Activated T-helper 1 cell treated with Interleukin-2 at 50 U/mL for 16 hours (primary cell): ENCODE results near the gene TGM1.
"Not testable (repeated sequence)": the region's sequence is repeated elsewhere in the genome, so short reads cannot be mapped to it uniquely, and the experiment has no call there.

Experiments used
- DNase-seq: peaks from one replicate; pipeline ENCODE4 v3.0.0-alpha.2; 2020; ENCODE audit warnings: low read depth

TGM1 gene

GRCh38 chr14:24233538-24233866 lies 29.5 kb downstream of the TGM1 start:
- DNase-seq: no peak

DNA sequence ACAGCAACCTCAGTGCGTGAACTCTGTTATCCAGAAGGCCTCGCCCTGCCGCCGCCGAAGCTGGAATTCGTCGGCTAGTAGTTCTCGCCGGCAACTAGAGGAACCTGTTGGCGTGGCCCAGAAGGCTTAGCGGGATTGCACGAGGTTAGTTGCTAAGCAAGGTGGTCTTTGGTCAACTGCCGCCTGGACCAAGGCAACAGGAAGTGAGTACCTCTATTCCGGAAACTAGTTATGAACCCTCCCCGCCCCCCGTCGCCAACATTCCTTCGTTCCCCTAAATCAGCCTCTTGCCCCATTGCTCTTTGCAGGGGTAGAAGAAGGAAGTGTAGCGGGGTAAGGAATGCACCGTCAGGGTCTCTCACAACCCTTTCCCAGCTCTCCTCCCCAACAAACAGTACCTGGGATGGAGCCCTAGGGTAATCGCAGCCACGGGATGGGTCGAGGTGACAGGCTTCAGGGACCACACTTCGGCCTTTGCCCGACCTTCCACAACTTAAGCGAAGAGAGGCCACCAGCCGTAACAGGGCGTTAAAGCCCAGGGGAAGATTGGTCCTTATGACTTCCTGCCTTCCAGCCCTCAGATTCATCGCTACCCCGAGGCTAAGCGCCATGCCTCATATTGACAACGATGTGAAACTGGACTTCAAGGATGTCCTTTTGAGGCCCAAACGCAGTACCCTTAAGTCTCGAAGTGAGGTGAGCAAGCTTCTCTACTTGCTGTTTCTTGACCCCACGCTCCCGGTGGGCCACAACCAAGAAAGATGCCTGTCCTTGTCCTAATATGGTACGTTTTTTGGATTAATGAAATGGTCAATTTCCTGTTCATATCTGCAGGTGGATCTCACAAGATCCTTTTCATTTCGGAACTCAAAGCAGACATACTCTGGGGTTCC lies 30.1 kb downstream of the TGM1 start, which contains the start of gene GMPR2:
Gene GMPR2, plus strand, starts transcription at position 285 of the 893 bp plus-strand sequence. Its CDS starts 325 bp downstream, at position 610.
- no peak for DNase-seq

DNA sequence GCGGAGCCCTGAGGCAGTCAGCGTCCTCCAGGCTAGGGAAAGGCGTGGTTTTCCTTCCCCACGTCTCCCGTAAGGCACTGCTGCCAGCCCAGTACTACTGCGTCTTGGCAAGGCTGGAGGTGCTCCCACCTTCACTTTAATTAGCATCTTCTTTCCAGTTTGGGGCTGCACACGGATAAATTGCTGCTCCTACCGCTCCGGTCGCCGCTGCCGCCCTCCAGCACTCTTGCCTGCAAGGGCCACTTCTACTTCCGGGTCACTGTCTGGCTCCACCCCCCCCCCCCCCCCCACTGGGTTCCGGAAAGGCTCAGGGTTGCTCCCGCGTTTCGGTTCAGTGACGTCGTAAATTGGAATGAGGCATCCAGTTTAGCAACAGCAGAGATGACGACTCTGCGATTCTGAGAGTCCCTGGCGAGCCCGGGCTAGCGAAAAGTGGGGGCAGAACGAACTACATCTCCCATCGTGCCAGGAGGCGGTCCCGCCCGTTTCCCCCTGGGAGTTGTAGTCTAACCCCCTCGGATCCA lies 30.8 kb downstream of the TGM1 start, which contains the start of gene NEDD8:
Gene NEDD8, minus strand, starts transcription at position 247 of the 524 bp plus-strand sequence. Its CDS starts 100 bp downstream, at position 147.
- DNase-seq: peak; percentile 76

GRCh38 chr14:24231263-24232120 lies 31.5 kb downstream of the TGM1 start:
- no peak for DNase-seq

DNA sequence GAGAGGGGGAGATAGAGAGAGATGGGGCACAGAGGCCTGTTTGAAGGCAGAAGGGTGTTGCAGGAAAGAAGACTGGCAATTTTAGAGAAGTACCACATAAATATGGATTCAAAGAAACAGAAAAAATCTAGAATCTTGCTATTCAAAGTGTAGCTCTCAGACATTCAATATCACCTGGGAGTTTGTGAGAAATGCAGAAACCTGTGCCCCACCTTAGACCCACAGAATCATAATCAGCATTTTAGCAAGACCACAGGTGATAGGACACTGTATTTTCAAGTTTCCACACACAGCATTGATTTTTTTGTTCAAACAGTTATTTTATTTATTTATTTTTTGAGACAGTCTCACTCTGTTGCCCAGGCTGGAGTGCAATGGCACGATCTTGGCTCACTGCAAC lies 34.1 kb downstream of the TGM1 start:
- DNase-seq: no peak

GRCh38 chr14:24226473-24226872 lies 36.5 kb downstream of the TGM1 start:
- DNase-seq: no peak

DNA sequence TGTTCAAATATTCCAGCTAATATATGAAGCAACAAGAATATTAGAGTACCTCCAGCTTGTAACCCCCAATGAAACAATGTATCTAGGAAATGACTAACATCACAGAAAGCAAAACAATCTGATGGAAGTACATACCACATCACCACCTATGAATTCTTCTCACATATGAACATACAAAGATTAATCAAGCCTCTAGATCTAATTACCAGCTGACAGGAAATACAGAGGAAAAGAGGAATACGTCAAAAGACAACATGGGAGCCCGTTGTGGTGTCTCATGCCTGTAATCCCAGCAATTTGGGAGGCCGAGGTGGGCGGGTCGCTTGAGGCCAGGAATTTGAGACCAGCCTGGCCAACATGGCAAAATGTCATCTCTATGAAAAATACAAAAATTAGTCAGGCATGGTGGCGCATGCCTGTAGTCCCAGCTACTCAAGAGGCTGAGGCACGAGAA lies 38.3 kb downstream of the TGM1 start:
- no peak for DNase-seq

DNA sequence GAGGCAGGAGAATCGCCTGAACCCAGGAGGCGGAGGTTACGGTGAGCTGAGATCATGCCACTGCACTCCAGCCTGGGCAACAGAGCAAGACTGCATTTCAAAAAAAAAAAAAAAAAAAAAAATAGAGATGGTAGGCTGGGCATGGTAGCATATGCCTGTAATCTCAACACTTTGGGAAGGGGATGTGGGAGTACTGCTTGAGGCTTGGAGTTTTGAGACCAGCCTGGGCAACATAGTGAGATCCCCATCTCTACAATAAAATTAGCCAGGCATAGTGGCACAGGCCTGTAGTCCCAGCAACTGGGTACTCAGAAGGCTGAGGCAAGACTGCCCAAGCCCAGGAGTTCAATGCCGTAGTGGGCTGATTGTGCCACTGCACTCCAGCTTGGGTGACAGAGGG lies 40.0 kb downstream of the TGM1 start:
- not testable (repeated sequence) for DNase-seq

DNA sequence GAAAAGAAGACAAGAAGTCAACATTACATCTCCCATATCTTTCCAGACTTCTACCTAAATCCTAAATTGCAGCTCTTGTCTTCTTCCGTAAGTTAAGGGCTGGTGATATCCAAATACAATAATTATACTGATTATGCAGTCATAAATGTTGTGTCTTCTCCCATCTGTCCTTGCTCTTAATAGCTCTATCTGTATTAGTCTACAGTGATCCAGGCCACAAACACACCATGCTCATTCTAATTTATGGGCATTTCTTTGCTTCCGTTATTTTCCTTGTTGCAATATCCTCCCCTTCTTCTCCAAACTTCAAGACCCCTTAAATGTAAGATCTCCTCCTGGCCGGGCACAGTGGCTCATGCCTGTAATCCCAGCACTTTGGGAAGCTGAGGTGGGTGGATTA lies 43.5 kb downstream of the TGM1 start:
- DNase-seq: no peak

DNA sequence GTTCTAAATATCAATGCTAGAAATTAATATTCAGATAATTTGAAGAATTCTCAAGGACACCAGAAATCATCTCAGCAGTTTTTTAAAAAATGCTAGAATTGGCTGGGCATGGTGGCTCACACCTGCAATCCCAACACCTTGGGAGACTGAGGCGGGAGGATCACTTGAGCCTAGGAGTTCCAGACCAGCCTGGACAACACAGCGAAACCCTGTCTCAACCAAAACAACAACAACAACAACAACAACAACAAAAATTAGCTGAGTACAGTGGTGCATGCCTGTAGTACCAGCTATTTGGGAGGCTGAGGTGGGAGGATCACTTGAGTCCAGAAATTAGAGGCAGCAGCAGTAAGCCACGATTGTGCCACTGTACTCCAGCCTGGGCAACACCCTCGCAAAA lies 43.9 kb downstream of the TGM1 start:
- no peak for DNase-seq

- not testable (repeated sequence) for DNase-seq
Observed at GRCh38 chr14:24216876-24217275, 46.1 kb downstream of the TGM1 start.

DNA sequence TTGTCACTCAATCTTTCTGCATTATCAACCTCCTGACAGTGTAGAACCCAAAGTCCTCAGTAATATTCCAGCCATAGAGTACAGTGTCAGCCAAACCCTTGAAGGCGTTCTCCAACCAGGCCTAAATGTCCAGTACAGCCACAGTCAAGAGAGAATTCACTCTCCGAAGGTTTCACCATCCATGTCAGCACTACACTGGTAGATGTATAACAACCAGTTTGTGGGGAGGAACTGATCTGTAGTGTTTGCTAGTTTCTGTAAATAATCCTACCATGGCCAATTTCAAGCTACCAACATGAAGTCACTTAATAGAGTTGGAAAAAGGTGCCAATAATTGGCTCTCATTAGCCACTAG lies 46.7 kb downstream of the TGM1 start:
- no peak for DNase-seq

- DNase-seq: peak; percentile 76
Observed at GRCh38 chr14:24215495-24216344, 47.3 kb downstream of the TGM1 start, which contains the start of gene MDP1. MDP1 (minus strand) TSS chr14:24216066; CDS start chr14:24215955, 111 bp downstream.

DNA sequence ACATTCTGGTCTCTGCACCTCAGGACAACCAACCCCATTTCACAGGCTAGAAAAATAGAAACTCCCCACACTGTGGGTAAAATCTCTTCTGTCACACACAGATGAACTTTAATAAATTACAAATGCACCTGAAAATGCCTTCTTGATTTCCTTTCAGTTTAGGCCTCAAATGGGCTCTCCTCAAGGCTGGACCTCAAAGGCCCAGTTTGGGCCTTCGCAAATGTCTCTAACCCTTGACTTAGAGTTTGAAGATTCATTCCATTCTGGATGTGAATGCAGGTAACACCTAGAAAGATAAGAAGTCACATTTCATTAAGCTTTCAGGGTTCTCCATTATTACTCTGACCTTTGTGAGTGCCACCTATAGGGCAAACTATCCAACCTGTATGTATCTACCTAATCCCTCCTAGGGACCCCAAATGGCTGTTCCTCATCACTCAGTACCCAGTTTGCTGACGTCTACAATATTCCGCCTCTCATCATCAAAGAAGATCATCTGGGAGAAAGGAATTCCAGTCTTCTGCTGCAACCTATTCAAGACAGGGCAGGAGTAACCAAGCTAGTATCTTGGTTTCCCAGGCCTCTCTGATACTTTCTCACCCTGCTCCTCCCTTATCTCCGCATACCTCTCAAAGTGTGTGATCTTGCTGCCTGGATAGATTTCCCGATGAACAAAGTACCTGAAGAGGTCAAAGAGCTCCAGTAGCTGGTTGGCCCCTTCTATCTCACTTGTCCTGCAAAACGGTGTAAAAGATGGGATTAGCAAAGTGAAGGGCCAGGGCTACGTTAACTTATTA lies 48.9 kb downstream of the TGM1 start:
- DNase-seq: no peak

- peak; percentile 91 for DNase-seq
Observed at GRCh38 chr14:24212924-24213865, 49.8 kb downstream of the TGM1 start, which contains the start of gene CHMP4A. CHMP4A (minus strand) TSS chr14:24213488; CDS start chr14:24213439, 49 bp downstream.

DNA sequence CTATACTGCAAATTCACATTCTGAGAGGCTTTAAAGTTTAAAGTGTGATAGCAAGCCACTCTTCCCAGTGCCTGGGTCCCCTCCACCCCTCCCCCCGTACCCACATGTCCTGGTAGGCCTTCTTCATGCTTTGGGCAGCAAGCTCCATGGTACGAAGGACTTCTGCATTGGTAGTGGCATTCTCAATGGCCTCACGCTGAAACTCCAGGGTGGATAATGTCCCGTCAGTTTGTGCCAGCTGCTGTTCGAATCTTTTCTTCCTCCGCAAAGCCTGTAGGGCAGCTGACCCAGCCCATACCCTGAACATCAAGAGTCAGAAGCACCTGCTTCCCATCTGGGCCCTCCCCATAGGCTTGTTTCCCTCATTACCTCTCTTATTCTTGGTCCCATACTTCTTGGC lies 51.7 kb downstream of the TGM1 start:
- no peak for DNase-seq

DNA sequence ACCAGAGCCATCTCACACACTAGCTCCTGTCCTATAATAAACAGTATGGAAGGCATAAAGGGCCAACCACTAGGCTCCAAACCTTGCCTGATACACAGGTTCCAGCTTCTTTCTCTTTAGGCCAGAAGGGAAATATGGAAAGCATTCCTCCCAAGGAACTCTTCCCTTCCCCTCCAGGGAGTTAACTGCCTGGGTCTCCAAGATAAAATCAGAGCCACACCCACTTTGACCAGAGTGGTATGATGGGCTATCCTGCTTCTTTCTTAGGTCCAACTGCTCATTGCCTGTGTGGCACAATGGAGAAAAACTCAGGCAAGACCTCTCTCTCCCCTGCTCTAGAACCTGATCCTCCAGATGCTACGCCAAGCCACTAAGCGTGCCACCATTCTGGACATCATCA lies 55.4 kb downstream of the TGM1 start:
- no peak for DNase-seq

GRCh38 chr14:24207104-24207551 lies 55.8 kb downstream of the TGM1 start:
- no peak for DNase-seq
